GM19099 (cell line): ENCODE results near the gene FBXO15.

Source experiments
- POLR2A ChIP-seq: IDR thresholded peaks from 3 replicates; pipeline ENCODE4 v1.6.1; 2011; ENCODE audit warnings: low read depth; ENCODE audit not compliant: insufficient read length; ENCODE audit errors: extremely low read depth

Gene FBXO15

GRCh38 chr18:74097803-74098202 lies 49.8 kb downstream of the FBXO15 start:
- no peak for TF ChIP-seq POLR2A

- TF ChIP-seq POLR2A: no peak
Measured at GRCh38 chr18:74092922-74093321, 54.7 kb downstream of the FBXO15 start.

GRCh38 chr18:74084184-74084855 lies 63.3 kb downstream of the FBXO15 start:
- no peak for TF ChIP-seq POLR2A

- TF ChIP-seq POLR2A: no peak
Measured at GRCh38 chr18:74083557-74083952, 64.1 kb downstream of the FBXO15 start.

GRCh38 chr18:74082742-74083556 lies 64.7 kb downstream of the FBXO15 start:
- no peak for TF ChIP-seq POLR2A

- no peak for TF ChIP-seq POLR2A
Measured at GRCh38 chr18:74081966-74082741, 65.5 kb downstream of the FBXO15 start.

GRCh38 chr18:74078257-74078656 lies 69.4 kb downstream of the FBXO15 start:
- no peak for TF ChIP-seq POLR2A

GRCh38 chr18:74074668-74075564 lies 72.7 kb downstream of the FBXO15 start:
- TF ChIP-seq POLR2A: no peak

GRCh38 chr18:74073957-74074667 lies 73.5 kb downstream of the FBXO15 start:
- TF ChIP-seq POLR2A: no peak

GRCh38 chr18:74069178-74070050 lies 78.2 kb downstream of the FBXO15 start:
- no peak for TF ChIP-seq POLR2A

- TF ChIP-seq POLR2A: no peak
Measured at GRCh38 chr18:74068296-74068695, 79.3 kb downstream of the FBXO15 start.

- no peak for TF ChIP-seq POLR2A
Measured at GRCh38 chr18:74066018-74066417, 81.6 kb downstream of the FBXO15 start.

GRCh38 chr18:74065366-74065765 lies 82.3 kb downstream of the FBXO15 start:
- no peak for TF ChIP-seq POLR2A
